Activated T-helper 1 cell treated with Interleukin-2 at 50 U/mL for 16 hours (primary cell): Measurements from ENCODE around the gene ZNF554.
A peak's percentile ranks its signal among the peaks of the same experiment; 100 is the strongest.

ENCODE experiments used
- DNase-seq: peaks from one replicate; pipeline ENCODE4 v3.0.0-alpha.2; 2020; ENCODE audit warnings: low read depth

The ZNF554 gene

GRCh38 chr19:2819540-2820111 lies at the start of gene ZNF554:
TSS of gene ZNF554 (plus strand) at chr19:2819868. CDS start at chr19:2820072, 204 bp downstream.
- peak; percentile 99 for DNase-seq

GRCh38 chr19:2770055-2771013 lies 49.3 kb upstream of the ZNF554 start:
- no peak for DNase-seq

- DNase-seq = no peak
Observed at GRCh38 chr19:2771786-2772674, 47.6 kb upstream of the ZNF554 start.

GRCh38 chr19:2774083-2774679 lies 45.5 kb upstream of the ZNF554 start:
- DNase-seq = no peak

- DNase-seq = no peak
Observed at GRCh38 chr19:2774953-2775555, 44.6 kb upstream of the ZNF554 start.

- peak; percentile 31 for DNase-seq
Observed at GRCh38 chr19:2775556-2776430, 43.9 kb upstream of the ZNF554 start.

- no peak for DNase-seq
Observed at GRCh38 chr19:2777952-2778683, 41.5 kb upstream of the ZNF554 start.

- DNase-seq = no peak
Observed at GRCh38 chr19:2779121-2779740, 40.4 kb upstream of the ZNF554 start.

- DNase-seq = no peak
Observed at GRCh38 chr19:2780284-2780683, 39.4 kb upstream of the ZNF554 start.

- no peak for DNase-seq
Observed at GRCh38 chr19:2782329-2782935, 37.2 kb upstream of the ZNF554 start.

- DNase-seq = peak; percentile 94
Observed at GRCh38 chr19:2782936-2783780, 36.5 kb upstream of the ZNF554 start, which contains the start of gene SGTA. TSS of gene SGTA (minus strand) at chr19:2783273. CDS start at chr19:2769068, 14,205 bp downstream.

- DNase-seq = no peak
Observed at GRCh38 chr19:2783781-2784145, 35.9 kb upstream of the ZNF554 start.

- DNase-seq = peak; percentile 97
Observed at GRCh38 chr19:2785244-2785997, 34.2 kb upstream of the ZNF554 start, which contains the start of gene THOP1. TSS of gene THOP1 (plus strand) at chr19:2785503. CDS start at chr19:2785663, 160 bp downstream.

- no peak for DNase-seq
Observed at GRCh38 chr19:2787115-2787514, 32.6 kb upstream of the ZNF554 start.

GRCh38 chr19:2788237-2788636 lies 31.4 kb upstream of the ZNF554 start:
- no peak for DNase-seq

- no peak for DNase-seq
Observed at GRCh38 chr19:2790194-2790556, 29.5 kb upstream of the ZNF554 start.
